ENCODE measurements around the gene ATRNL1. TPM values are rescaled to one million over a fixed set of nuclear protein-coding genes. Genes with fewer than 3 reads are reported as not detected.

The ATRNL1 gene
- total RNA-seq, 4 donors from 2014 or later: 3.5 to 27.2 (median 4.1) TPM

DNA sequence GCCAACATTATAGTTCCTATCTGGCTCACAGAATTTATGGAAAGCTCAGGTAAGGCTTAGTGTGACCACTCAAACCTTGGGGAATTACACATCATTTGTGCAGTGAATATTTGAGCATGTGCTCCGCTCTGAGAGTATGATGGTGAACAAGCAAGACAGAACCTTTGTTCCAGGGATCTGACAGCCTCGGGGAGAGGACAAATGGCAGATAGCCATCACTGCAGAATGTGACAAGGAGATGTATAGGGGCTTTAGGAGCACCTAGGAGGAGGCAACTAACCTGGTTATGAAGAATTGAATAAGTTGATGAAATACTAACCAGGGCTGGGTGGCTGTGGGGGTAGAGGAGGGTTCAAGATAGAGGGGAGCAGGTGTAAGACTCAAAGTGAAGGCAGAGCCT lies 889.4 kb downstream of the ATRNL1 start:
- Histone ChIP-seq H3K4me1 (no peaks in the 10 kb centered on the region), H3K27ac (no peak overlapping the region), H3K9me3 (no peaks in the 10 kb centered on the region), H3K4me3 (no peak overlapping the region), H3K36me3 (no peaks in the 10 kb centered on the region), H3K27me3 (no peaks in the 10 kb centered on the region)
- no peak for DNase-seq
- no peak for TF ChIP-seq POLR2A (IDR thresholded peaks at IDR 0.05)
- TF ChIP-seq, protein P1, sequence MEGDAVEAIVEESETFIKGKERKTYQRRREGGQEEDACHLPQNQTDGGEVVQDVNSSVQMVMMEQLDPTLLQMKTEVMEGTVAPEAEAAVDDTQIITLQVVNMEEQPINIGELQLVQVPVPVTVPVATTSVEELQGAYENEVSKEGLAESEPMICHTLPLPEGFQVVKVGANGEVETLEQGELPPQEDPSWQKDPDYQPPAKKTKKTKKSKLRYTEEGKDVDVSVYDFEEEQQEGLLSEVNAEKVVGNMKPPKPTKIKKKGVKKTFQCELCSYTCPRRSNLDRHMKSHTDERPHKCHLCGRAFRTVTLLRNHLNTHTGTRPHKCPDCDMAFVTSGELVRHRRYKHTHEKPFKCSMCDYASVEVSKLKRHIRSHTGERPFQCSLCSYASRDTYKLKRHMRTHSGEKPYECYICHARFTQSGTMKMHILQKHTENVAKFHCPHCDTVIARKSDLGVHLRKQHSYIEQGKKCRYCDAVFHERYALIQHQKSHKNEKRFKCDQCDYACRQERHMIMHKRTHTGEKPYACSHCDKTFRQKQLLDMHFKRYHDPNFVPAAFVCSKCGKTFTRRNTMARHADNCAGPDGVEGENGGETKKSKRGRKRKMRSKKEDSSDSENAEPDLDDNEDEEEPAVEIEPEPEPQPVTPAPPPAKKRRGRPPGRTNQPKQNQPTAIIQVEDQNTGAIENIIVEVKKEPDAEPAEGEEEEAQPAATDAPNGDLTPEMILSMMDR (IDR thresholded peaks at IDR 0.05): no peak

DNA sequence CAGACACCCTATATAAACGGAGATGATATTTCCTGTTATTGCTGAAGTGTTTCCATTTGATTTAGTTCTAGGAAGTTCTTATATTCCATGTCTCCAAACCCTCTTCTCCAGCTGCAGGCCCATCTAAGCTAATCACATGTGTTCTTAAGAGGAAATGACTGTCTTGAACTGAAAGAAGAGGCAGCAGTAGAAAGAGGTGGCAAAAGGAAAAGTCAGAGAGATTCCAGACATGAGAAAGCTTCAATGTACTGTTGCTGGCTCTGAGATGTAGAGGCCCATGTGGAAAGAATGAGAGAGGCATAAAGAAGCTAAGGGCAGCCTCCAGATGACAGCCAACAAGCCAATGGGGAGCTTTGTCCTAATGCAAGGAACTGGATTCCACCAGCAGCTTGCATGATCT lies 892.6 kb downstream of the ATRNL1 start:
- TF ChIP-seq, protein P1 (IDR thresholded peaks at IDR 0.05): no peak
- TF ChIP-seq POLR2A (IDR thresholded peaks at IDR 0.05): no peak
- H3K4me3 ChIP-seq: no peak overlapping the region
- H3K27ac ChIP-seq: no peak overlapping the region

DNA sequence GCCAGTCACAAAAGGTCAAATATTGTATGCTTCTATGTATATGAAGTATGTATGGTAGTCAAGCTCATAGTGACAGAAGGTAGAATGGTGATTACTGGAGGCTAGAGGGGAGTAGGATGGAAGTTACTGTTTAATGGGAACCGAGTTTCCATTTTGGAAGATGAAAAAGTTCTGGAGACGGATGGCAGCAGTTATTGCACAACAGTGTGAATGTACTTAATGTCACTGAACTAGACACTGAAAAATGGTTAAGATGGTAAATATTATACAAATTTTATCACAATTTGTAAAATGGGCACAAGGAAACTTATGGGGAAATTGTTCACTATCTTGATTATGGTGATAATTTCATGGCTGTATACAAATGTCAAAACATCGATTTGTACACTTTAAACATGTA lies 895.2 kb downstream of the ATRNL1 start:
- no peak overlapping the region for H3K4me3 ChIP-seq
- H3K9me3 ChIP-seq: no peaks in the 10 kb centered on the region
- DNase-seq: no peak
- TF ChIP-seq, protein P1 (IDR thresholded peaks at IDR 0.05): no peak
- no peak for TF ChIP-seq POLR2A (IDR thresholded peaks at IDR 0.05)
- H3K27me3 ChIP-seq: no peaks in the 10 kb centered on the region
- H3K4me1 ChIP-seq: no peaks in the 10 kb centered on the region
- H3K27ac ChIP-seq: no peak overlapping the region
- H3K36me3 ChIP-seq: no peaks in the 10 kb centered on the region

More for the DNA sequence above, 892.6 kb downstream of the ATRNL1 start:
- no peak for DNase-seq
- Histone ChIP-seq H3K27me3 (no peaks in the 10 kb centered on the region), H3K36me3 (no peaks in the 10 kb centered on the region), H3K9me3 (no peaks in the 10 kb centered on the region), H3K4me1 (no peaks in the 10 kb centered on the region)

DNA sequence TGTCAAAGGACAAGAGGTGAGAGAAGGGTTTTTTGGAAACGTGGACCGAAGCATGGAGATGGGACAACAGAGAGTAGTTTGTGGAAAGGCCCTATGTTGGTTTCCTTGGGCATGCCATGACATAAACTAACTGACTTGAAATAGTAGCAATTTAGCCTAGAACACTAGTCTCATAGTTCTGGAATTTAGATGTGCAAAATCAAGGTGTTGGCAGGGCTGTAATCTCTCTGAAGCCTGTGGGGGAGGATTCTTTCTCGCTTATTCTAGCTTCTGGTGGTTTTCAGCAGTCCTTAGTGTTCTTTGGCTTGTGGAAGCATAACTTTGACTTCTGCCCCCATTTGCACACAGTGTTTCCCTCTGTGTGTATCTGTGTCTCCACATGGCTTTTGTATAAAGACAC lies 896.5 kb downstream of the ATRNL1 start:
- no peak overlapping the region for H3K27ac ChIP-seq
- H3K4me3 ChIP-seq: no peak overlapping the region
- no peaks in the 10 kb centered on the region for H3K9me3 ChIP-seq
- H3K36me3 ChIP-seq: no peaks in the 10 kb centered on the region
- no peak for DNase-seq
- H3K4me1 ChIP-seq: no peaks in the 10 kb centered on the region
- H3K27me3 ChIP-seq: no peaks in the 10 kb centered on the region
- TF ChIP-seq POLR2A (IDR thresholded peaks at IDR 0.05): no peak
- TF ChIP-seq, protein P1 (IDR thresholded peaks at IDR 0.05): no peak

DNA sequence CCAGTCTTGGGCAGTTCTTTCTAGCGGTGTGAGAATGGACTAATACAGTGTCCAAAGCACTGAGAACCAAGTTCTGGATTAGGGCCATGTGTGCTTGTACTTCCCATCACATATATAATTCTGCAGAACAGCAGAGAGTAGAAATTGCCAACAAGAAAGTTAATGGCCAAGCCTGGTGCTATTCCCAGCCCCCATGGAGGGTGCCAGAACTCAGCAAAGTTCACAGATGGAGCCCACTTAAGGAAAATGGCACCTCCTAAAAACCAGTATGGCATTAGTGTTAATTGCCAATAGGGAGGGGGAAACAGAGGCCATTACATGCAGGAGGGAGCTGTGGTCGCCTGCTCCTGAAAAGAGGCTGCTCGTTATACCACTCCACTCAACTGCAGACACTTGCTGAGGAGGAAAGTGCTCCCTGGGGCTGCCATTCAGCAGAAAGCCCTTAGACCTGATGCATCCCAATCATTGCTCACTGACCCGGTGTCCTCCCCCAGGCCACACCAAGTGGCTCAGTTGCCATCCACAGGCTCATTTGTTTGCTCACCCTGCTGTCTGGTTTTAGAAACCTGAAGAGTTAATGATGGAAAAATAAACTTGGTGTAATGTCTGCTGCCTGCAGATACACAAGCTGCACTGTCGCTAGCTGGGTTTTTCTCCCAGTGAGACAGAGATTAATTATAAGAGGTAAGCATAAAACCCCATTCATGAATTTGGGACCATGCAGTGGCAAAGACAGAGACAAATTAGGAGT lies 899.2 kb downstream of the ATRNL1 start:
- Histone ChIP-seq H3K4me1 (no peaks in the 10 kb centered on the region), H3K9me3 (no peaks in the 10 kb centered on the region), H3K36me3 (no peaks in the 10 kb centered on the region), H3K4me3 (no peak overlapping the region), H3K27me3 (no peaks in the 10 kb centered on the region), H3K27ac (no peak overlapping the region)
- DNase-seq: no peak
- TF ChIP-seq, protein P1 (IDR thresholded peaks at IDR 0.05): no peak
- no peak for TF ChIP-seq POLR2A (IDR thresholded peaks at IDR 0.05)

All from Peyer's patch (tissue), 4 donors.